ENCODE data around the gene CNTNAP2.

Gene CNTNAP2

GRCh38 chr7:146639291-146639690, 522.7 kb downstream of the CNTNAP2 start:
- DNase-seq (ENCODE audit: extremely low read depth, low read depth), result no peak
- no peak overlapping the region for H3K4me3 ChIP-seq (replicated peaks; ENCODE audit: low read depth, low read length)
- TF ChIP-seq, protein P1, sequence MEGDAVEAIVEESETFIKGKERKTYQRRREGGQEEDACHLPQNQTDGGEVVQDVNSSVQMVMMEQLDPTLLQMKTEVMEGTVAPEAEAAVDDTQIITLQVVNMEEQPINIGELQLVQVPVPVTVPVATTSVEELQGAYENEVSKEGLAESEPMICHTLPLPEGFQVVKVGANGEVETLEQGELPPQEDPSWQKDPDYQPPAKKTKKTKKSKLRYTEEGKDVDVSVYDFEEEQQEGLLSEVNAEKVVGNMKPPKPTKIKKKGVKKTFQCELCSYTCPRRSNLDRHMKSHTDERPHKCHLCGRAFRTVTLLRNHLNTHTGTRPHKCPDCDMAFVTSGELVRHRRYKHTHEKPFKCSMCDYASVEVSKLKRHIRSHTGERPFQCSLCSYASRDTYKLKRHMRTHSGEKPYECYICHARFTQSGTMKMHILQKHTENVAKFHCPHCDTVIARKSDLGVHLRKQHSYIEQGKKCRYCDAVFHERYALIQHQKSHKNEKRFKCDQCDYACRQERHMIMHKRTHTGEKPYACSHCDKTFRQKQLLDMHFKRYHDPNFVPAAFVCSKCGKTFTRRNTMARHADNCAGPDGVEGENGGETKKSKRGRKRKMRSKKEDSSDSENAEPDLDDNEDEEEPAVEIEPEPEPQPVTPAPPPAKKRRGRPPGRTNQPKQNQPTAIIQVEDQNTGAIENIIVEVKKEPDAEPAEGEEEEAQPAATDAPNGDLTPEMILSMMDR (IDR thresholded peaks at IDR 0.05; ENCODE audit: low read depth, low read length, missing control alignments), result no peak

- no peak overlapping the region for H3K4me3 ChIP-seq (replicated peaks; ENCODE audit: low read depth, low read length)
- DNase-seq (ENCODE audit: extremely low read depth, low read depth), result no peak
- TF ChIP-seq, protein P1 (IDR thresholded peaks at IDR 0.05; ENCODE audit: low read depth, low read length, missing control alignments), result no peak
Observed at GRCh38 chr7:146641491-146641890, 524.9 kb downstream of the CNTNAP2 start.

- no peak overlapping the region for H3K4me3 ChIP-seq (replicated peaks; ENCODE audit: low read depth, low read length)
- TF ChIP-seq, protein P1 (IDR thresholded peaks at IDR 0.05; ENCODE audit: low read depth, low read length, missing control alignments), result no peak
Observed at GRCh38 chr7:146645383-146645976, 528.9 kb downstream of the CNTNAP2 start.

DNA sequence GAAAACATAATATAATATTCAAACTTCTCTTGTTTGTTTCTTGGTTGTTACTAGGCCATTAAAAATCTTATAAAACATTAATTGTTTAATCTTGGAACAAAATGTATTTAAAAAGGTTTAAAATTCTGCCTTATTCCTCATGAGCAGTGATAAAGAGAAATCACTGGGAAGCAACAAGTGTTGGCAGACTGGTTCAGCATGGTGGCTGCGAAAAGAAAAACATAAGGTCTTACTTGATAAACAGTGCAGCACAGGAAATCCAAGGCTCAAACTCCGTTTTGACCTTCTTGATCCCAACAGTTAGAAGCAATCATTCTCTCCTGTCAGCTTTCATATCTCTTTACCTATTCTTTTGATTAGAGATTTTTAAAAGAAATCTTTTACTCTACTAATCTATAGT, 530.8 kb downstream of the CNTNAP2 start:
- no peak for DNase-seq (ENCODE audit: extremely low read depth, low read depth)
- TF ChIP-seq, protein P1 (IDR thresholded peaks at IDR 0.05; ENCODE audit: low read depth, low read length, missing control alignments), result no peak

More at GRCh38 chr7:146645383-146645976, 528.9 kb downstream of the CNTNAP2 start:
- no peak for DNase-seq (ENCODE audit: extremely low read depth, low read depth)

GRCh38 chr7:146652176-146652575, 535.6 kb downstream of the CNTNAP2 start:
- DNase-seq (ENCODE audit: extremely low read depth, low read depth), result no peak
- H3K4me3 ChIP-seq (replicated peaks; ENCODE audit: low read depth, low read length), result no peak overlapping the region
- TF ChIP-seq, protein P1 (IDR thresholded peaks at IDR 0.05; ENCODE audit: low read depth, low read length, missing control alignments), result no peak

More for the DNA sequence above, 530.8 kb downstream of the CNTNAP2 start:
- no peak overlapping the region for H3K4me3 ChIP-seq (replicated peaks; ENCODE audit: low read depth, low read length)

DNA sequence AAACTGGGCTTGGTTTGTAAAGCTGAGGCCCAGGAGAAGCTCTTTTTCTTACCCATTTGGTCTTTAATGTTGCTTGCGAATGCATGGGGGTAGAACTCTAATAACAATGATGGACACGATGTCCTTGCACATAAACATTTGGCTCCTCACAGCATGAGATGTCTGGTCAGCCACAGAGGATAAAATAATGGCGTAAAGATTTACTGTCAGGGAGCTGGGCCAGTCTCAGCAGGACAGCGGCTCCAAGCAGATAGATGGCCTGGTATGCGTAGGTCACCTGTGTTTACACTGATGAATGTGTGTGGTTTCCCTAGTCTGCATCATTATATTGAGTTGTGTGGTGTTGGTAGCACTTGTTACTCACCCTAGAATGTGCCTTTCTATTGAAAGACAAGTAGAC, 537.4 kb downstream of the CNTNAP2 start:
- TF ChIP-seq, protein P1 (IDR thresholded peaks at IDR 0.05; ENCODE audit: low read depth, low read length, missing control alignments), result no peak
- DNase-seq (ENCODE audit: extremely low read depth, low read depth), result no peak
- no peak overlapping the region for H3K4me3 ChIP-seq (replicated peaks; ENCODE audit: low read depth, low read length)
